Measurements from ENCODE around the gene DUS4L.

The DUS4L gene

GRCh38 chr7:107538001-107538400 is 25.8 kb upstream of the DUS4L start:
- ChIA-PET POLR2A (no interaction called here), CTCF (interaction anchor here (1.1 kb wide), 1 partner anchor 9 kb away, joined by 3 read pairs; no protein-coding TSS in a partner anchor)

DNA sequence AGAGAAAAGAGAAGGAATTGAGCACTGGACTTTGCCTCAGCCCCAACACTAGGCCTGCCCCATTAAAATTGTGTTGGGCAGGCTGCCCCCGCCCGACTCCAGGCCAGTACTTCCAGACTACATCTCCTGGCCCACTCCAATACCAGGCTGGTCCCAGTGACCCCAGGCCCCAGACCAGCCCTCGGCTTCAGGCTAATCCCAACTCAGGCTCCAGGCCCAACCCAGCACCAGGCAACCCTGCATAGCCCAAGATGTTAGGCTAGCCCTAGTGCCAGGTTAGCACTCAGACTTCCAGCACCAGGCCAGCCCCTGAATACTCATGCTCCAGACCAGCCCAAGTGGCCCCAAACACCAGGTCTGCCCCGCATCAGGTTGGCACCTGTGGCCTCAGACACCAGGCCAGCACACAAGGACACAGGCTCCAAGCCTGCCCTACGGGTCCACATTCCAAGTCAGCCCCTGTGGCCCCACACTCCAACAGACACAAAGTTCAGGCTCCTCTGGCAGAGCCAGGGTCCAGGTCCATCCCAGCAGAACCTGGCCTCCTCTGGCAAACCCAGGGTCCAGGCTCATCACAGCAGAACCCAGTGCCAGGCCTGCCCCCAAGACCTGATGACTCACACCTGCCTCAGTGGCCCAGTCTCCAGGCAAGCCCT is 20.3 kb upstream of the DUS4L start:
- H3K9me3 ChIP-seq (ENCODE audit: control extremely low read depth in 1 of 5, control insufficient read depth in 4 of 5, insufficient read depth in 2 of 5, low read depth in 1 of 5, low read length in 4 of 5): peaks cover 0 to 22% (median 11%) of the 10 kb centered on the region in 5 experiments
- CTCF ChIA-PET: no interaction called here
- DNase-seq: no peak
- H3K4me1 ChIP-seq (ENCODE audit: control extremely low read depth in 1 of 4, control insufficient read depth in 4 of 4, insufficient read depth in 4 of 4, low read length in 3 of 4): no peaks in the 10 kb centered on the region
- H3K36me3 ChIP-seq (ENCODE audit: control insufficient read depth in 4 of 4, insufficient read depth in 4 of 4, low read length in 3 of 4): peaks cover 29 to 48% (median 32%) of the 10 kb centered on the region in 4 experiments
- no peaks in the 10 kb centered on the region for H3K27me3 ChIP-seq (replicated peaks in 2 of 5; ENCODE audit: control insufficient read depth in 4 of 5, insufficient read depth in 5 of 5, low read length in 4 of 5)
- 86% methylated on average over 5 of the region's 5 CpGs for WGBS (ENCODE audit: insufficient coverage)
- H3K27ac ChIP-seq (ENCODE audit: insufficient read depth in 1 of 2, low read depth in 1 of 2, low read length in 2 of 2, poor library complexity in 1 of 2, severe bottlenecking in 2 of 2): peak overlapping the region in 1 of 2 experiments; percentile 14
- H3K4me3 ChIP-seq (ENCODE audit: control insufficient read depth in 1 of 7, extremely low read depth in 1 of 7, insufficient read depth in 4 of 7, low read depth in 2 of 7, low read length in 6 of 7): no peak overlapping the region
- POLR2A ChIA-PET: no interaction called here

More at GRCh38 chr7:107538001-107538400, 25.8 kb upstream of the DUS4L start:
- no peaks in the 10 kb centered on the region for H3K4me1 ChIP-seq (ENCODE audit: control extremely low read depth in 1 of 4, control insufficient read depth in 4 of 4, insufficient read depth in 4 of 4, low read length in 3 of 4)
- 80% methylated on average over 1 of the region's 2 CpGs for WGBS (ENCODE audit: insufficient coverage)
- no peaks in the 10 kb centered on the region for H3K27me3 ChIP-seq (replicated peaks in 2 of 5; ENCODE audit: control insufficient read depth in 4 of 5, insufficient read depth in 5 of 5, low read length in 4 of 5)
- H3K36me3 ChIP-seq (ENCODE audit: control insufficient read depth in 4 of 4, insufficient read depth in 4 of 4, low read length in 3 of 4): peaks cover 5 to 15% (median 12%) of the 10 kb centered on the region in 4 experiments
- no peak for DNase-seq
- H3K27ac ChIP-seq (ENCODE audit: insufficient read depth in 1 of 2, low read depth in 1 of 2, low read length in 2 of 2, poor library complexity in 1 of 2, severe bottlenecking in 2 of 2): no peak overlapping the region
- peaks cover 0 to 4% (median 2%) of the 10 kb centered on the region in 5 experiments for H3K9me3 ChIP-seq (ENCODE audit: control extremely low read depth in 1 of 5, control insufficient read depth in 4 of 5, insufficient read depth in 2 of 5, low read depth in 1 of 5, low read length in 4 of 5)
- H3K4me3 ChIP-seq (ENCODE audit: control insufficient read depth in 1 of 7, extremely low read depth in 1 of 7, insufficient read depth in 4 of 7, low read depth in 2 of 7, low read length in 6 of 7): no peak overlapping the region

DNA sequence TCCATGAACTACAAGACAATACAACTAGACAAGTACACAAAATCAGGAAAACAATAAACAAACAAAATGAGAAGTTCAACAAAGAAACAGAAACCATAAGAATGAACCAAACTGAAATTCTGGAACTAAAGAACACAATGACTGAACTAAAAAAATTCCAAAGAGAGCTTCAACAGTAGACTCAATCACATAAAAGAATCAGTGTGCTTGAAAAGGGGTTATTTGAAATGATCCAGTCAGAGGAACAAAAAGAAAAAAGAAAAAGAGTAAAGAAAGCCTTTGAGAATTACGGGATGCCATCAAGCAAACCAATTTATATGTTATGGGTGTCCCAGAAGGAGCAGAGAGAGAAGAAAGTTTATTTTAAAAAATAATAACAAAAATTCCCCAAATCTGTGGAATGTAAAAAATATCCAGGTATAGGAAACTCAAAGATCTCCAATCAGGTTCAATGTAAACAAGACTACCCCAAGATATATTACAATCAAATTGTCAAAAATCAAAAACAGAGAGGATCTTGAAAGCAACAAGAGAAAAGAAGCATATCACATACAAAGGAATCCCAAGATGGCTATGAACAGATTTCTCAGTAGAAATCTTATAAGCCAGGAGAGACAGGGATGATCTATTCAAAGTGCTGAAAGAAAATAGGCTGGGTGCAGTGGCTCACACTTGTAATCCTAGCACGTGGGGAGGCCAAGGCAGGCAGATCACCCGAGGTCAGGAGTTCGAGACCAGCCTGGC is 18.8 kb upstream of the DUS4L start:
- peaks cover 26 to 48% (median 30%) of the 10 kb centered on the region in 4 experiments for H3K36me3 ChIP-seq (ENCODE audit: control insufficient read depth in 4 of 4, insufficient read depth in 4 of 4, low read length in 3 of 4)
- H3K27me3 ChIP-seq (replicated peaks in 2 of 5; ENCODE audit: control insufficient read depth in 4 of 5, insufficient read depth in 5 of 5, low read length in 4 of 5): no peaks in the 10 kb centered on the region
- peaks cover 0 to 22% (median 11%) of the 10 kb centered on the region in 5 experiments for H3K9me3 ChIP-seq (ENCODE audit: control extremely low read depth in 1 of 5, control insufficient read depth in 4 of 5, insufficient read depth in 2 of 5, low read depth in 1 of 5, low read length in 4 of 5)
- ChIA-PET CTCF (no interaction called here), POLR2A (no interaction called here)
- 100% methylated on average over 1 of the region's 4 CpGs for WGBS (ENCODE audit: insufficient coverage)
- H3K4me1 ChIP-seq (ENCODE audit: control extremely low read depth in 1 of 4, control insufficient read depth in 4 of 4, insufficient read depth in 4 of 4, low read length in 3 of 4): no peaks in the 10 kb centered on the region
- no peak overlapping the region for H3K4me3 ChIP-seq (ENCODE audit: control insufficient read depth in 1 of 7, extremely low read depth in 1 of 7, insufficient read depth in 4 of 7, low read depth in 2 of 7, low read length in 6 of 7)
- DNase-seq: peak in 1 of 3 donors; percentile 7
- H3K27ac ChIP-seq (ENCODE audit: insufficient read depth in 1 of 2, low read depth in 1 of 2, low read length in 2 of 2, poor library complexity in 1 of 2, severe bottlenecking in 2 of 2): no peak overlapping the region

DNA sequence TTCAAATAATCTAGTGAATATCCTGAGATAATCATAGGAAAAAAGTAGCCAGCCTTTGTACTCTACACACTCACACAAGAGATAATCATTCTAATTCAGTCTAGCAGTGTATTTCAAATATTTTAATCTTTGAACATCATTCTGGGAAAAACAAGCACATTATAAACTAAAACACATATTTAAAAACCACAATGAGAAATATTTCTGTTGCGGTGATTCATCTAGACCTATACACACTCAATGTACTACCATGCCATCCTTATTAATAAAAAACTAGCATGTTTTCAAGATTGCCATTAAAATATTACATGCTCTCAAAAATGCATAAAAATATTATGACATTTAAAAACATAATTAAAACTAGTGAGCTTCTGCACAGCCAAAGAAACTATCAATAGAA is 11.8 kb upstream of the DUS4L start:
- Histone ChIP-seq H3K27me3 (replicated peaks in 2 of 5; ENCODE audit: control insufficient read depth in 4 of 5, insufficient read depth in 5 of 5, low read length in 4 of 5) (no peaks in the 10 kb centered on the region), H3K36me3 (ENCODE audit: control insufficient read depth in 4 of 4, insufficient read depth in 4 of 4, low read length in 3 of 4) (peaks cover 16 to 47% (median 27%) of the 10 kb centered on the region in 4 experiments), H3K4me3 (ENCODE audit: control insufficient read depth in 1 of 7, extremely low read depth in 1 of 7, insufficient read depth in 4 of 7, low read depth in 2 of 7, low read length in 6 of 7) (no peak overlapping the region), H3K27ac (ENCODE audit: insufficient read depth in 1 of 2, low read depth in 1 of 2, low read length in 2 of 2, poor library complexity in 1 of 2, severe bottlenecking in 2 of 2) (no peak overlapping the region), H3K4me1 (ENCODE audit: control extremely low read depth in 1 of 4, control insufficient read depth in 4 of 4, insufficient read depth in 4 of 4, low read length in 3 of 4) (no peaks in the 10 kb centered on the region), H3K9me3 (ENCODE audit: control extremely low read depth in 1 of 5, control insufficient read depth in 4 of 5, insufficient read depth in 2 of 5, low read depth in 1 of 5, low read length in 4 of 5) (no peaks in the 10 kb centered on the region)
- CTCF ChIA-PET: interaction anchor here (1.8 kb wide), 1 partner anchor 31 kb away, joined by 4 read pairs; no protein-coding TSS in a partner anchor
- WGBS (ENCODE audit: insufficient coverage): no CpG with 5 or more reads among the region's 1 CpG
- POLR2A ChIA-PET: no interaction called here
- DNase-seq: no peak

GRCh38 chr7:107555893-107556292 is 7.9 kb upstream of the DUS4L start:
- Histone ChIP-seq H3K4me1 (ENCODE audit: control extremely low read depth in 1 of 4, control insufficient read depth in 4 of 4, insufficient read depth in 4 of 4, low read length in 3 of 4) (peaks cover 5 to 17% (median 10%) of the 10 kb centered on the region in 4 experiments), H3K36me3 (ENCODE audit: control insufficient read depth in 4 of 4, insufficient read depth in 4 of 4, low read length in 3 of 4) (peaks cover 14 to 47% (median 28%) of the 10 kb centered on the region in 4 experiments), H3K27me3 (replicated peaks in 2 of 5; ENCODE audit: control insufficient read depth in 4 of 5, insufficient read depth in 5 of 5, low read length in 4 of 5) (no peaks in the 10 kb centered on the region), H3K9me3 (ENCODE audit: control extremely low read depth in 1 of 5, control insufficient read depth in 4 of 5, insufficient read depth in 2 of 5, low read depth in 1 of 5, low read length in 4 of 5) (no peaks in the 10 kb centered on the region), H3K27ac (ENCODE audit: insufficient read depth in 1 of 2, low read depth in 1 of 2, low read length in 2 of 2, poor library complexity in 1 of 2, severe bottlenecking in 2 of 2) (no peak overlapping the region), H3K4me3 (ENCODE audit: control insufficient read depth in 1 of 7, extremely low read depth in 1 of 7, insufficient read depth in 4 of 7, low read depth in 2 of 7, low read length in 6 of 7) (no peak overlapping the region)
- ChIA-PET CTCF (interaction anchor here (0.8 kb wide), 1 partner anchor 283 kb away, joined by 5 read pairs; no protein-coding TSS in a partner anchor), POLR2A (no interaction called here)
- WGBS (ENCODE audit: insufficient coverage): 95% methylated on average over 2 of the region's 3 CpGs
- DNase-seq: no peak

DNA sequence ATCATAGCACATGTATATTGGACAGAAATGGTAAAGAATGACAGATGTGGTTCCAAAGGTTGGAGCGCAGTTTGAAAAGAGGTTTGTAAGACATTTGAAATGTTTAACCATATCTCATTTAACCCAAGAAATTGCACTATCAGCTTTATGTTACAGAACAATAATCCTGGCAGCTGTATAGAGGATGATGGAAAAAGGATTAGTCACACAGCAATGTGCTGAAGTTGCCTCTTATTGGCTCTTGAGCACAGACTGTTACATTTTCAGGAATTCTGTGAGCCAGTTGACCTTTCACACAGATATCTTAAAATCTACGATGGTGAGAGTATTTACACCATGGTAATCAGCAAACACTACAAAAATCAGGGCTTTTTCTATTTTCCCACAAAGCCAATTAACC is 3.9 kb upstream of the DUS4L start:
- Histone ChIP-seq H3K4me3 (ENCODE audit: control insufficient read depth in 1 of 7, extremely low read depth in 1 of 7, insufficient read depth in 4 of 7, low read depth in 2 of 7, low read length in 6 of 7) (no peak overlapping the region), H3K27ac (ENCODE audit: insufficient read depth in 1 of 2, low read depth in 1 of 2, low read length in 2 of 2, poor library complexity in 1 of 2, severe bottlenecking in 2 of 2) (no peak overlapping the region), H3K27me3 (replicated peaks in 2 of 5; ENCODE audit: control insufficient read depth in 4 of 5, insufficient read depth in 5 of 5, low read length in 4 of 5) (no peaks in the 10 kb centered on the region), H3K4me1 (ENCODE audit: control extremely low read depth in 1 of 4, control insufficient read depth in 4 of 4, insufficient read depth in 4 of 4, low read length in 3 of 4) (peaks cover 24 to 49% (median 35%) of the 10 kb centered on the region in 4 experiments), H3K36me3 (ENCODE audit: control insufficient read depth in 4 of 4, insufficient read depth in 4 of 4, low read length in 3 of 4) (peaks cover 3 to 22% (median 13%) of the 10 kb centered on the region in 4 experiments), H3K9me3 (ENCODE audit: control extremely low read depth in 1 of 5, control insufficient read depth in 4 of 5, insufficient read depth in 2 of 5, low read depth in 1 of 5, low read length in 4 of 5) (no peaks in the 10 kb centered on the region)
- POLR2A ChIA-PET: no interaction called here
- CTCF ChIA-PET: no interaction called here
- WGBS (ENCODE audit: insufficient coverage): no CpG with 5 or more reads among the region's 2 CpGs
- no peak for DNase-seq

Measured in common myeloid progenitor, CD34-positive (primary cell).